Endothelial cell of umbilical vein (primary cell): ENCODE data around the gene SERGEF. TPM values are rescaled to one million over a fixed set of nuclear protein-coding genes. Genes with fewer than 3 reads are reported as not detected.

ENCODE experiments used
- BruUV-seq: library from RNA; stranded (reverse); fragments of 400-500 nt; replicated peaks from 2 replicates; lab custom pipeline; 2021; lab: Mats Ljungman, UMichigan
- CTCF ChIA-PET: fragments of 300-600, 350-600 bp; sonication (Branson Sonifier 250); formaldehyde crosslinking; loops from one replicate; lab custom pipeline; 2021; ENCODE audit warnings: antibody characterized with exemption, inconsistent platforms; lab: Charles Lee
- POLR2A ChIA-PET: fragments of 300-600, 350-600 bp; sonication (Branson Sonifier 250); formaldehyde crosslinking; loops from one replicate; lab custom pipeline; 2021; ENCODE audit warnings: antibody characterized with exemption, inconsistent platforms; lab: Charles Lee
- DNase-seq: peaks from one replicate; pipeline ENCODE4 v3.0.0-alpha.2; 2011; ENCODE audit warnings: low read depth, low spot score
- FAIRE-seq: peaks from 2 replicates; lab custom pipeline; 2011; peaks lifted over from hg19 to GRCh38; lab: Jason Lieb, UNC
- H2AFZ ChIP-seq: 2 replicates; pipeline ENCODE4 v1.6.0; 2012; ENCODE audit warnings: low read depth, low read length, control low read depth, inconsistent platforms
- H3K27ac ChIP-seq: 2 replicates; pipeline ENCODE4 v1.5.1; 2011; ENCODE audit warnings: low read depth, mild to moderate bottlenecking, control low read depth, low read length, moderate library complexity; ENCODE audit not compliant: insufficient read depth
- H3K27me3 ChIP-seq, 2 experiments: 2 replicates each; pipeline versions ENCODE4 v1.6.0 to v1.6.1; 2011; ENCODE audit warnings: low read length in 2 of 2, mixed read lengths in 1 of 2; ENCODE audit not compliant: control insufficient read depth in 2 of 2, insufficient read depth in 2 of 2
- H3K36me3 ChIP-seq, 2 experiments: 2 replicates in 1 of 2; 3 replicates in 1 of 2; pipeline ENCODE4 v1.5.1; 2011; ENCODE audit warnings: low read length in 2 of 2, mild to moderate bottlenecking in 1 of 2, moderate library complexity in 1 of 2; ENCODE audit not compliant: control insufficient read depth in 2 of 2, insufficient read depth in 2 of 2; ENCODE audit errors: extremely low read depth in 1 of 2
- H3K4me1 ChIP-seq: 3 replicates; pipeline ENCODE4 v1.5.1; 2011; ENCODE audit warnings: mild to moderate bottlenecking, low read length; ENCODE audit not compliant: control insufficient read depth, insufficient read depth; ENCODE audit errors: extremely low read depth
- H3K4me2 ChIP-seq: 2 replicates; pipeline ENCODE4 v1.6.1; 2011; ENCODE audit warnings: low read length, control low read depth, mixed read lengths; ENCODE audit not compliant: insufficient read depth
- H3K4me3 ChIP-seq, 3 experiments: fragments of 200-600 bp in 1 of 3; sonication (generic), shearing (Covaris generic) in 1 of 3; replicated peaks in 1 of 3; 2 replicates each; pipeline ENCODE4 v1.5.1; 2011 to 2016; ENCODE audit warnings: control low read depth in 3 of 3, low read length in 3 of 3, mild to moderate bottlenecking in 2 of 3, inconsistent platforms in 1 of 3, low read depth in 1 of 3, moderate library complexity in 1 of 3; ENCODE audit not compliant: insufficient read depth in 1 of 3
- H3K79me2 ChIP-seq: 2 replicates; pipeline ENCODE4 v1.6.0; 2012; ENCODE audit warnings: low read length, inconsistent platforms; ENCODE audit not compliant: control insufficient read depth, insufficient read depth
- H3K9ac ChIP-seq: replicated peaks from 2 replicates; pipeline ENCODE3; 2011; ENCODE audit warnings: low read length, control low read depth; ENCODE audit not compliant: insufficient read depth; ENCODE audit errors: extremely low read depth
- H3K9me1 ChIP-seq: replicated peaks from 3 replicates; pipeline ENCODE4 v1.6.0; 2011; ENCODE audit warnings: mild to moderate bottlenecking, low read length; ENCODE audit not compliant: control insufficient read depth, insufficient read depth; ENCODE audit errors: extremely low read depth
- H3K9me3 ChIP-seq: replicated peaks from 2 replicates; pipeline ENCODE4 v1.5.1; 2012; ENCODE audit warnings: low read length, inconsistent platforms; ENCODE audit not compliant: control insufficient read depth, insufficient read depth
- H4K20me1 ChIP-seq: replicated peaks from 2 replicates; pipeline ENCODE3; 2011; ENCODE audit warnings: mild to moderate bottlenecking, low read length; ENCODE audit not compliant: control insufficient read depth, insufficient read depth; ENCODE audit errors: extremely low read depth
- CTCF ChIP-seq, 2 donors: IDR thresholded peaks; 1 replicate in 1 of 2; 2 replicates in 1 of 2; pipeline ENCODE4 v1.5.1; 2011; ENCODE audit warnings: low read length in 2 of 2, mild to moderate bottlenecking in 2 of 2, moderate library complexity in 2 of 2, control low read depth in 1 of 2, inconsistent platforms in 1 of 2, low read depth in 1 of 2; ENCODE audit not compliant: insufficient read depth in 1 of 2; ENCODE audit errors: extremely low read depth in 1 of 2
- EZH2 ChIP-seq: IDR thresholded peaks from 2 replicates; pipeline ENCODE4 v1.6.1; 2012; ENCODE audit warnings: borderline replicate concordance, low read depth, mild to moderate bottlenecking, moderate library complexity, low read length, inconsistent platforms; ENCODE audit not compliant: severe bottlenecking
- FOS ChIP-seq: IDR thresholded peaks from 2 replicates; pipeline ENCODE4 v1.6.1; 2011; ENCODE audit warnings: mild to moderate bottlenecking, low read length, moderate library complexity, borderline replicate concordance; ENCODE audit not compliant: insufficient read depth
- GATA2 ChIP-seq: IDR thresholded peaks from 2 replicates; pipeline ENCODE4 v1.7.0; 2011; ENCODE audit warnings: low read depth, mild to moderate bottlenecking, moderate library complexity, mixed read lengths, low read length; ENCODE audit not compliant: insufficient read length, insufficient read depth
- JUN ChIP-seq: IDR thresholded peaks from 2 replicates; pipeline ENCODE4 v1.6.1; 2011; ENCODE audit warnings: borderline replicate concordance, low read depth; ENCODE audit not compliant: insufficient read length, insufficient read depth
- MAX ChIP-seq: IDR thresholded peaks from 2 replicates; pipeline ENCODE4 v1.6.1; 2011; ENCODE audit not compliant: insufficient read depth, insufficient read length
- MYC ChIP-seq: IDR thresholded peaks from one replicate; pipeline ENCODE4 v1.6.1; 2011; ENCODE audit warnings: mild to moderate bottlenecking, low read depth, low read length
- POLR2A ChIP-seq: IDR thresholded peaks from 2 replicates; pipeline ENCODE4 v1.6.1; 2012; ENCODE audit warnings: low read depth, mild to moderate bottlenecking, control low read depth, low read length
- POLR2AphosphoS5 ChIP-seq: IDR thresholded peaks from 2 replicates; pipeline ENCODE4 v1.6.1; 2012; ENCODE audit warnings: low read depth, mild to moderate bottlenecking, control low read depth, low read length, moderate library complexity; ENCODE audit not compliant: insufficient read depth
- dilution Hi-C: fragments of 300-500 bp; cut with MboI; formaldehyde crosslinking; loops from one replicate; pipeline ENCODE4 v1.15.0; 2019; ENCODE audit warnings: low sequenced_read_pairs; ENCODE audit not compliant: extremely low pct_ligation_motif_present
- intact Hi-C: fragments of 100-400 bp; cut with micrococcal nuclease; formaldehyde crosslinking; loops from one replicate; pipeline ENCODE4 v1.10.0; 2022
- polyA plus RNA-seq, 4 experiments: library from polyadenylated mRNA; depleted of rRNA in 3 of 4; stranded (reverse) in 3 of 4; unstranded in 1 of 4; fragments of >200 nt; gene quantifications; 2 replicates each; pipeline versions ENCODE4 v1.2.1 to v1.2.3, GENCODE V29; 2011 to 2012; ENCODE audit warnings: missing spikeins in 1 of 4
- total RNA-seq: library from RNA; stranded (reverse); gene quantifications from 2 replicates; pipeline ENCODE4 v1.2.3, GENCODE V29; 2021

Gene SERGEF
- total and polyA plus RNA-seq, 2 donors (not counting 3 experiments of a cell fraction or from before 2014, with no cell fraction given), result 8.7 to 16.7 TPM

- dilution Hi-C loops (no loop called here), intact Hi-C loops (no loop called here)
- H3K79me2 ChIP-seq, result no peaks in the 10 kb centered on the region
- H3K9me1 ChIP-seq, result no peaks in the 10 kb centered on the region
- no peak for DNase-seq
- no peak for FAIRE-seq
- H2AFZ ChIP-seq, result no peak overlapping the region
- no peak overlapping the region for H3K4me3 ChIP-seq
- no peaks in the 10 kb centered on the region for H3K9me3 ChIP-seq
- H3K27ac ChIP-seq, result no peak overlapping the region
- H3K4me1 ChIP-seq, result no peaks in the 10 kb centered on the region
- BruUV-seq, result no TSS peak
- H3K36me3 ChIP-seq, result no peaks in the 10 kb centered on the region
- no peak overlapping the region for H3K4me2 ChIP-seq
- no peaks in the 10 kb centered on the region for H3K27me3 ChIP-seq
- ChIA-PET POLR2A (no interaction called here), CTCF (no interaction called here)
- no peaks in the 10 kb centered on the region for H4K20me1 ChIP-seq
- no peak for TF ChIP-seq JUN
- TF ChIP-seq CTCF (IDR thresholded peaks at IDR 0.05; ENCODE audit: extremely low read depth in 1 of 2, insufficient read depth in 1 of 2, low read depth in 1 of 2, low read length in 2 of 2), result no peak
- no peak for TF ChIP-seq EZH2
- no peak for TF ChIP-seq MYC
- no peak for TF ChIP-seq FOS
- TF ChIP-seq GATA2, result no peak
- no peak for TF ChIP-seq POLR2A
- TF ChIP-seq POLR2AphosphoS5, result no peak
- no peak for TF ChIP-seq MAX
- no peak overlapping the region for H3K9ac ChIP-seq
Observed at GRCh38 chr11:17798253-17798652, 214.6 kb downstream of the SERGEF start.
